Neural cell (in vitro differentiated cells): ENCODE measurements around the gene CCDC80. TPM values are rescaled to one million over a fixed set of nuclear protein-coding genes. Genes with fewer than 3 reads are reported as not detected.

Source experiments
- H2AFZ ChIP-seq: fragments of 200-600, 300-800 bp; sonication (generic), shearing (Covaris generic); 2 replicates; pipeline ENCODE4 v1.6.0; 2014; ENCODE audit warnings: low read depth, mild to moderate bottlenecking, antibody characterized with exemption, low read length, moderate library complexity
- H3F3A ChIP-seq: fragments of 200-600 bp; shearing (Covaris generic); 2 replicates; pipeline ENCODE4 v1.6.1; 2016; ENCODE audit warnings: mild to moderate bottlenecking, moderate library complexity, mixed read lengths, antibody characterized with exemption, low read length; ENCODE audit not compliant: insufficient read depth, poor library complexity, severe bottlenecking
- H3K27ac ChIP-seq: fragments of 200-600, 300-800 bp; sonication (generic), shearing (Covaris generic); 2 replicates; pipeline ENCODE4 v1.5.1; 2014; ENCODE audit warnings: mild to moderate bottlenecking, low read length, moderate library complexity
- H3K27me3 ChIP-seq: fragments of 300-800, 200-600 bp; sonication (generic), shearing (Covaris generic); 2 replicates; pipeline ENCODE4 v1.6.0; 2014; ENCODE audit warnings: mild to moderate bottlenecking, low read depth, low read length, moderate library complexity; ENCODE audit not compliant: insufficient read depth
- H3K36me3 ChIP-seq: fragments of 300-800, 200-600 bp; sonication (generic), shearing (Covaris generic); 2 replicates; pipeline ENCODE4 v1.5.1; 2014; ENCODE audit warnings: mild to moderate bottlenecking, antibody characterized with exemption, low read length, moderate library complexity; ENCODE audit not compliant: insufficient read depth
- H3K4me2 ChIP-seq: fragments of 300-800, 200-600 bp; sonication (generic), shearing (Covaris generic); 2 replicates; pipeline ENCODE4 v1.6.0; 2014; ENCODE audit warnings: mild to moderate bottlenecking, low read length
- H3K4me3 ChIP-seq: fragments of 300-800, 200-600 bp; sonication (generic), shearing (Covaris generic); 2 replicates; pipeline ENCODE4 v1.5.1; 2014; ENCODE audit warnings: mild to moderate bottlenecking, low read length, moderate library complexity
- H3K79me2 ChIP-seq: fragments of 200-600 bp; shearing (Covaris generic); replicated peaks from 2 replicates; pipeline ENCODE4 v1.6.0; 2014; ENCODE audit warnings: mild to moderate bottlenecking, low read length, moderate library complexity; ENCODE audit not compliant: insufficient read depth
- H3K9ac ChIP-seq: fragments of 300-800, 200-600 bp; sonication (generic), shearing (Covaris generic); 2 replicates; pipeline ENCODE4 v1.6.1; 2016; ENCODE audit warnings: mild to moderate bottlenecking, low read length, mixed read lengths
- H3K9me2 ChIP-seq: fragments of 200-600 bp; shearing (Covaris generic); 2 replicates; pipeline ENCODE4 v1.6.1; 2016; ENCODE audit warnings: mild to moderate bottlenecking, low read length, mixed read lengths; ENCODE audit not compliant: insufficient read depth
- H3K9me3 ChIP-seq: fragments of 200-600, 300-800 bp; sonication (generic), shearing (Covaris generic); 2 replicates; pipeline ENCODE4 v1.6.1; 2016; ENCODE audit warnings: mild to moderate bottlenecking, mixed run types, low read length, moderate library complexity, mixed read lengths
- H4K20me1 ChIP-seq: fragments of 200-600 bp; shearing (Covaris generic); 2 replicates; pipeline ENCODE4 v1.6.1; 2016; ENCODE audit warnings: mild to moderate bottlenecking, mixed run types; ENCODE audit not compliant: insufficient read depth
- CTCF ChIP-seq: fragments of 450-650 bp; IDR thresholded peaks from 2 replicates; pipeline ENCODE4 v1.5.1; 2014; ENCODE audit warnings: antibody characterized with exemption, mild to moderate bottlenecking, moderate library complexity; ENCODE audit not compliant: poor library complexity, severe bottlenecking
- EP300 ChIP-seq: fragments of 450-650 bp; conservative IDR thresholded peaks from 2 replicates; pipeline ENCODE4 v1.6.1; 2014; ENCODE audit warnings: antibody characterized with exemption, mild to moderate bottlenecking, moderate library complexity; ENCODE audit not compliant: poor library complexity, severe bottlenecking
- EZH2 ChIP-seq: fragments of 200-600, 300-800 bp; shearing (Covaris generic), sonication (generic); IDR thresholded peaks from 2 replicates; pipeline ENCODE4 v1.6.1; 2014; ENCODE audit warnings: antibody characterized with exemption, low read length, borderline replicate concordance, mild to moderate bottlenecking; ENCODE audit not compliant: insufficient read depth, poor library complexity, severe bottlenecking
- MXI1 ChIP-seq: fragments of 450-650 bp; conservative IDR thresholded peaks from 2 replicates; pipeline ENCODE4 v1.6.1; 2014; ENCODE audit warnings: antibody characterized with exemption, mild to moderate bottlenecking; ENCODE audit not compliant: poor library complexity, severe bottlenecking
- POLR2AphosphoS5 ChIP-seq: IDR thresholded peaks from 2 replicates; pipeline ENCODE4 v1.6.1; 2012
- RAD21 ChIP-seq: fragments of 450-650 bp; conservative IDR thresholded peaks from 2 replicates; pipeline ENCODE4 v1.6.1; 2014; ENCODE audit warnings: antibody characterized with exemption, mild to moderate bottlenecking, moderate library complexity
- REST ChIP-seq: IDR thresholded peaks from 2 replicates; pipeline ENCODE4 v1.6.1; 2012; ENCODE audit warnings: borderline replicate concordance
- SMC3 ChIP-seq: fragments of 450-650 bp; conservative IDR thresholded peaks from 2 replicates; pipeline ENCODE4 v1.6.1; 2014; ENCODE audit warnings: antibody characterized with exemption, mild to moderate bottlenecking, moderate library complexity; ENCODE audit not compliant: poor library complexity
- TAF1 ChIP-seq: IDR thresholded peaks from 2 replicates; pipeline ENCODE4 v1.6.1; 2012; ENCODE audit warnings: low read depth
- polyA plus RNA-seq: library from polyadenylated mRNA; depleted of rRNA; stranded (reverse); fragments of >200 nt; gene quantifications from 2 replicates; pipeline ENCODE4 v1.2.3, GENCODE V29; 2014

Gene CCDC80
- polyA plus RNA-seq, 1 donor from 2014 or later: 0.14 TPM

GRCh38 chr3:112617285-112617684, 23.7 kb downstream of the CCDC80 start:
- no peak overlapping the region for H3K9ac ChIP-seq
- H3K9me3 ChIP-seq: no peaks in the 10 kb centered on the region
- no peak overlapping the region for H3K27ac ChIP-seq
- TF ChIP-seq SMC3 (no peak), RAD21 (no peak), EZH2 (no peak), CTCF (no peak), TAF1 (no peak), REST (no peak), POLR2AphosphoS5 (no peak), EP300 (no peak), MXI1 (no peak)
- no peaks in the 10 kb centered on the region for H3K79me2 ChIP-seq
- no peaks in the 10 kb centered on the region for H4K20me1 ChIP-seq
- no peak overlapping the region for H3K4me3 ChIP-seq
- H3K27me3 ChIP-seq: no peaks in the 10 kb centered on the region
- no peak overlapping the region for H3K4me2 ChIP-seq
- H3K9me2 ChIP-seq: no peaks in the 10 kb centered on the region
- H3F3A ChIP-seq: no peaks in the 10 kb centered on the region
- H3K36me3 ChIP-seq: no peaks in the 10 kb centered on the region
- no peak overlapping the region for H2AFZ ChIP-seq

DNA sequence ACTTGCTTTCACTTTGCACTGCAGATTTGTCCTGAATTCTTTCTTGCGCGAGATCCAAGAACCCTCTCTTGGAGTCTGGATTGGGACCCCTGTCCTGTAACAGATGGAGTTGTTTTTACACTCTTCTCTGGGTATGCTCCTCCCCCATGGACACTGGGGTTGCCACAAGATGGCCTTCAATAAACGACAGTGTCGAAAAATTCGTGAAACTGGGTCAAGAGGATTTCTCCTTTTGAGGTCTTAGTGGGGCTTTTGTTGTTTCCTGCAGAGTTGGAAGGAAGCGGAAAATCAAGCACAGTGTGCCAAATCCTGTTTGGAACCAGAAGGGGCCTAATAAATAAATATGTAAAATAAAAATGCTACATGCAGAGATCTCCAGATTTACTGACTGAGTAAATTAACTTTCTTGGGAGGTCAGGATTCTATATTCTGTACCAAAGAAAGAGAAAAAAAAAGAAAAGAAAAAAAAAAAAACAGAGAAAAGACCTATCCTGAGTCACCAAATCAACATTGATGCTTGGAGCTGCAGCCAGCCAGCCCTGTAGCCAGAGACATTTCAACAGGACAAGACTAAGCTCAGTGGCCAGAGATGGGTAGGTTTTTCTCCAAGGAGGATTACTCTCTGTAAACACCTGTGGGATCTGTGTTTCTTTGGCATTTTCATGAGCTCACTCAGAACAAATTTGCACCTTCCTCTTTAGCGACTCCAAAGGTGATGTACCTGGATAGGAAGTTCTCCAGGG, 24.8 kb downstream of the CCDC80 start:
- H3K9me2 ChIP-seq: no peaks in the 10 kb centered on the region
- H3K27me3 ChIP-seq: no peaks in the 10 kb centered on the region
- H3K27ac ChIP-seq: no peak overlapping the region
- no peaks in the 10 kb centered on the region for H4K20me1 ChIP-seq
- no peaks in the 10 kb centered on the region for H3K9me3 ChIP-seq
- H3K4me3 ChIP-seq: no peak overlapping the region
- H2AFZ ChIP-seq: no peak overlapping the region
- no peaks in the 10 kb centered on the region for H3F3A ChIP-seq
- no peaks in the 10 kb centered on the region for H3K36me3 ChIP-seq
- TF ChIP-seq EP300: no peak
- no peak for TF ChIP-seq TAF1
- no peak for TF ChIP-seq REST
- H3K4me2 ChIP-seq: no peak overlapping the region
- no peaks in the 10 kb centered on the region for H3K79me2 ChIP-seq
- H3K9ac ChIP-seq: no peak overlapping the region
